AG04450 (cell line): ENCODE measurements around the gene CITED1. TPM values are rescaled to one million over a fixed set of nuclear protein-coding genes. Genes with fewer than 3 reads are reported as not detected.

Experiments
- CTCF ChIA-PET: fragments of 300-600, 350-600 bp; formaldehyde crosslinking; extraction: SDS; loops from one replicate; lab custom pipeline; 2022; ENCODE audit warnings: antibody characterized with exemption, inconsistent platforms; lab: Charles Lee
- POLR2A ChIA-PET: fragments of 350-600 bp; formaldehyde crosslinking; extraction: SDS; loops from one replicate; lab custom pipeline; 2021; ENCODE audit warnings: antibody characterized with exemption, inconsistent platforms; lab: Yijun Ruan, JAX
- DNase-seq: peaks from one replicate; pipeline ENCODE4 v3.0.0-alpha.2; 2011; ENCODE audit warnings: low read depth, low spot score
- H3K27ac ChIP-seq: one replicate; pipeline ENCODE4 v1.5.1; 2012; ENCODE audit warnings: low read depth, low read length, control low read depth
- H3K27me3 ChIP-seq: one replicate; pipeline ENCODE4 v1.6.0; 2012; ENCODE audit warnings: low read length; ENCODE audit not compliant: control insufficient read depth, insufficient read depth
- H3K4me3 ChIP-seq: 2 replicates; pipeline ENCODE4 v1.5.1; 2011; ENCODE audit warnings: mild to moderate bottlenecking, low read depth, low read length, control low read depth
- H3K9me3 ChIP-seq: 2 replicates; pipeline ENCODE4 v1.5.1; 2012; ENCODE audit warnings: low read length; ENCODE audit not compliant: control insufficient read depth, insufficient read depth
- CTCF ChIP-seq: IDR thresholded peaks from 2 replicates; pipeline ENCODE4 v1.5.1; 2011; ENCODE audit warnings: low read depth, low read length, control low read depth, inconsistent platforms
- polyA plus RNA-seq: library from polyadenylated mRNA; depleted of rRNA; stranded (reverse); fragments of >200 nt; gene quantifications from 2 replicates; pipeline ENCODE4 v1.2.3, GENCODE V29; 2011

CITED1 gene
- polyA plus RNA-seq, 1 experiment = 0.12 TPM

- no peak overlapping the region for H3K4me3 ChIP-seq
- H3K27me3 ChIP-seq = no peaks in the 10 kb centered on the region
- no peaks in the 10 kb centered on the region for H3K9me3 ChIP-seq
- peak; percentile 55 for DNase-seq
- ChIA-PET CTCF (interaction anchor here (0.5 to 2.2 kb wide), 2 partner anchors 8 to 20 kb away, joined by 5 to 15 read pairs; partner anchors contain the start of gene RPS4X), POLR2A (interaction anchor here (0.5 to 1.7 kb wide), 8 partner anchors 8 to 1086 kb away, joined by 3 to 18 read pairs (median 4); partner anchors contain the start of genes ERCC6L and RPS4X)
- H3K27ac ChIP-seq = peak overlapping the region; percentile 80
- TF ChIP-seq CTCF = no peak
These were observed 36.9 kb downstream of the CITED1 start for GRCh38 chrX:72268597-72269365.

GRCh38 chrX:72265263-72265662 is 40.5 kb downstream of the CITED1 start:
- DNase-seq = no peak
- Histone ChIP-seq H3K9me3 (no peaks in the 10 kb centered on the region), H3K27ac (no peak overlapping the region), H3K27me3 (no peaks in the 10 kb centered on the region), H3K4me3 (no peak overlapping the region)
- ChIA-PET POLR2A (no interaction called here), CTCF (no interaction called here)
- no peak for TF ChIP-seq CTCF

DNA sequence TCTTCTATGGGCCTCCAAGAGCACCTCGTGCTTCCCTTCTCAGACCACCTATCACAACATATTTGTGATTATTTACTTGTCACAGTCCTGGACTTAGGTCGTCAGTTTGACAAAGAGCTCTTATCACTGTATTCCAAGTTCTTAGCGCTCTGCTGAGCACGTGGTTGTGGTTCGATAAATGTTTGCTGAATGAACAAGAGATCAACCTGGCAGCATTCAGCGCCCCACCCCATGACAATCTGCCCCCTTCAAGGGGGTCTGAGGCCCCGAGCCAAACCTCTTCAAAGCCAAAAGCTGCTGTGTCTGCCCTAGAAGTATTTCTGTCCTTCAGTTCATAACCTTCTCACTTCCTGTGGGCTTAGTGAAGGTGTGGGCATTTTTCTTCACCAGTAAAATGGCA is 43.6 kb downstream of the CITED1 start:
- no peaks in the 10 kb centered on the region for H3K9me3 ChIP-seq
- POLR2A ChIA-PET = no interaction called here
- no peak for DNase-seq
- TF ChIP-seq CTCF = no peak
- no peaks in the 10 kb centered on the region for H3K27me3 ChIP-seq
- no peak overlapping the region for H3K27ac ChIP-seq
- H3K4me3 ChIP-seq = no peak overlapping the region
- CTCF ChIA-PET = no interaction called here

DNA sequence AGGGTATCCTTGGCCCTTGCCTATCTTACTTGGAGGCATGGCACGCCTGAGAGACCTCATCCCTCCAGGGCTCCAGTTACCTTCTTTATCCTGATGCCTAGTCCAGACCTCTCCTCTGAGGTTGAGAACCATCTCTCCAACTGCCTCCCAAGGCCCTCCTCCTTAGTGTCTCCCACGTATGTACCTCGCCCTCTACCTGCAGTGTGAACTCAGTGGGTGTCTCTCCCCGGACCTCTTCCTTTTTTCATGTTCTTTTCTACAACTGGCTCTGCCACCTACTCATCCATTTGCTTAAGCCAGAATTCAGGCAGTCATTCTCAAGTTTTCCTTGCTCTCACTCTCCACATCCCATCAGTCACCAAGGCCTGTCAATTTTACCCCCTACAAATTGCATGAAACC is 45.3 kb downstream of the CITED1 start:
- H3K27me3 ChIP-seq = no peaks in the 10 kb centered on the region
- CTCF ChIA-PET = no interaction called here
- H3K27ac ChIP-seq = no peak overlapping the region
- POLR2A ChIA-PET = no interaction called here
- no peak for DNase-seq
- TF ChIP-seq CTCF = no peak
- H3K9me3 ChIP-seq = no peaks in the 10 kb centered on the region
- H3K4me3 ChIP-seq = no peak overlapping the region

DNA sequence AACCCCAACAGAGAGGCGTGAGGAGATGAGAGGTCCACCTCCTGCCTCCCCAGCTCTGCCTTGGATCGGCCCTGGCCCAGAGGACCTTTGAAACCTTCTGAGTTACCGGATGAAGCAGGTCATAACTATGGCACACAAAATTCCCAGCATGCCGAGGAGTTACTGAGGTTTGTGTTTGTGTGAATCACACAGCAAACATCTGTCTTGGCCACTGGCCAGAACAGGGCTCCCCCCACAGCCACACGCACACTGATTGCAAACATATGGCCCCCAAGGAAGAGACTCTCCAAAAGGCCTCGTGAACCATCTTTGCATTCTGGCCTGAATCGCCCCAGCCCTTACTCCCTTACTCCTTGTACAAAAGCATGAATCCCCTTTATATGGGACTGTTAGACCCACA is 47.5 kb downstream of the CITED1 start:
- no peaks in the 10 kb centered on the region for H3K9me3 ChIP-seq
- H3K27ac ChIP-seq = peak overlapping the region; percentile 47
- ChIA-PET POLR2A (interaction anchor here (1.0 kb wide), 1 partner anchor 11 kb away, joined by 3 read pairs; no protein-coding TSS in a partner anchor), CTCF (interaction anchor here (1.0 to 1.7 kb wide), 2 partner anchors 13 to 19 kb away, joined by 5 to 7 read pairs; partner anchors contain the start of gene RPS4X)
- no peaks in the 10 kb centered on the region for H3K27me3 ChIP-seq
- DNase-seq = peak; percentile 57
- no peak for TF ChIP-seq CTCF
- H3K4me3 ChIP-seq = no peak overlapping the region
